ENCODE measurements around the gene HOXA9. TPM values are rescaled to one million over a fixed set of nuclear protein-coding genes. Genes with fewer than 3 reads are reported as not detected.

The HOXA9 gene
- total RNA-seq, 1 donor from 2014 or later, result not detected

DNA sequence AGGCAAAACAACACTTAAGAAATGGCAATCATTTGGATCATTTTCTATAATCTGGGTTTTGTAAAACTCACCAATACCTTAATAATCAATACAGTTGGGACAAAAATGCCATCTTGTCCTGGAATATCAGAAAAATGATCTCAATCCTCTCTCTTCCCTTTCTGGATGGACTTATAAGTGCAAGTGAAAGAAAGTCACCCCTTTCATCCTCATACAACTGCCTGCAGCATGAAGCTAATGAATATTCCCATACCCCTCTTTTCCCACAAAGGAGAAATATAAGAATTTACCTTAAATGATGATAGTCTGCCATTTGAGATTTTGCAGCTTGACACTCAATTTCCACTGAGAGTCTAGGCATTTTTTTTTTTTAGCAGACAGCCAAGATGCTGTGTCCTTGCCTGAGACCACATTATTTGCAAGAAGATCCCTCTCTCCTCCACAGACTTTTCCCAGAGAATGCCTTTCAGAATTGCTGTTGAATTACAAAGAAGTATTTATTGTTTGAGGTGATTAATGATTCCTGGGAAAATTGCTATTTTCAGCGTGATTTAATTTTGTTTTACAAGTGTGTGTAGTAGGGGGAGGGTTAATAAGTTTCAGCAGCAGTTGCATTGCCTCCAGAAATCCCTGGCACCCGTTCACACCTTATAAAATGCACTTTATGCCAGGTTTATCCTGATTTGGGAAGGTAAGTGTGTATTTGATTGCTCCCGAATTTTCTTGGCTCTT is 38.6 kb downstream of the HOXA9 start:
- peaks cover 80% of the 10 kb centered on the region for H4K20me1 ChIP-seq (ENCODE audit: low read depth)
- H3K4me1 Mint-ChIP-seq, result no peaks in the 10 kb centered on the region
- H3K79me2 ChIP-seq (ENCODE audit: low read depth), result no peaks in the 10 kb centered on the region
- peaks cover 100% of the 10 kb centered on the region for H3K27me3 ChIP-seq
- no peak overlapping the region for H3K4me3 ChIP-seq
- no peaks in the 10 kb centered on the region for H3F3A ChIP-seq (ENCODE audit: low read depth)
- H3K27ac Mint-ChIP-seq, result no peak overlapping the region
- DNase-seq (ENCODE audit: low spot score), result no peak
- TF ChIP-seq EZH2 (IDR thresholded peaks at IDR 0.05), result no peak
- no peak overlapping the region for H2AFZ ChIP-seq (replicated peaks)
- peaks cover 14% of the 10 kb centered on the region for H3K9me3 Mint-ChIP-seq
- H3K4me1 ChIP-seq, result no peaks in the 10 kb centered on the region
- no peaks in the 10 kb centered on the region for H3K36me3 ChIP-seq
- H3K4me3 Mint-ChIP-seq, result no peak overlapping the region
- no peak overlapping the region for H3K9ac ChIP-seq
- H3K4me2 ChIP-seq, result no peak overlapping the region
- H3K9me3 ChIP-seq (ENCODE audit: low read depth), result no peaks in the 10 kb centered on the region
- H3K36me3 Mint-ChIP-seq, result no peaks in the 10 kb centered on the region
- no peak overlapping the region for H3K27ac ChIP-seq
- H3K27me3 Mint-ChIP-seq (ENCODE audit: insufficient read depth, low read depth), result peaks cover 91% of the 10 kb centered on the region

DNA sequence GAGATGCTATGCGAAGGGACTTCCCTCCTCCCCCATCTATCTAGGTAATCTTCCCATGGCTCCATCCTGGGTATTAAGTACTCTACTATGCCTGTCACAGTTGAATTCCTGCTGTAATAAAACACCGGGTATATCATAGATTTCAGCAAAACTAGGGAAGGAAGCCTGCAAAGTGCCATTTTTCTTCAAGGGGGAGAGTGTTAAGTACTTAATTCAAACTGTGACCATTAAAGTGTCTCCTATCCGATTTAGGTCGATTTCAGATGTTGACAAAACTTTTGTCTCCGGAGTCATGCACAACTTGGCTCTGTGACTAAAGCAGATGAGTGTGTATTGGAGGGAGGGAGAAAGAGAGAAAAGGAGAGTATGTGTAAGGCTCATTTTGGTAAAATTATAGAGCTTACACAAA is 39.3 kb downstream of the HOXA9 start:
- Histone ChIP-seq H3K27ac (no peak overlapping the region), H3K4me1 (no peaks in the 10 kb centered on the region), H3K36me3 (no peaks in the 10 kb centered on the region), H3K4me3 (no peak overlapping the region), H3K4me2 (no peak overlapping the region), H2AFZ (replicated peaks) (no peak overlapping the region), H3K27me3 (peaks cover 100% of the 10 kb centered on the region), H4K20me1 (ENCODE audit: low read depth) (peaks cover 82% of the 10 kb centered on the region), H3K9me3 (ENCODE audit: low read depth) (no peaks in the 10 kb centered on the region), H3K79me2 (ENCODE audit: low read depth) (no peaks in the 10 kb centered on the region), H3F3A (ENCODE audit: low read depth) (no peaks in the 10 kb centered on the region), H3K9ac (no peak overlapping the region)
- Mint-ChIP-seq H3K27ac (no peak overlapping the region), H3K9me3 (peaks cover 15% of the 10 kb centered on the region), H3K4me1 (no peaks in the 10 kb centered on the region), H3K27me3 (ENCODE audit: insufficient read depth, low read depth) (peaks cover 92% of the 10 kb centered on the region), H3K4me3 (no peak overlapping the region), H3K36me3 (no peaks in the 10 kb centered on the region)
- DNase-seq (ENCODE audit: low spot score), result no peak
- TF ChIP-seq EZH2 (IDR thresholded peaks at IDR 0.05) (no peak), EZH2phosphoT487 (IDR thresholded peaks at IDR 0.05) (no peak)
- TF ChIP-seq, protein P1, sequence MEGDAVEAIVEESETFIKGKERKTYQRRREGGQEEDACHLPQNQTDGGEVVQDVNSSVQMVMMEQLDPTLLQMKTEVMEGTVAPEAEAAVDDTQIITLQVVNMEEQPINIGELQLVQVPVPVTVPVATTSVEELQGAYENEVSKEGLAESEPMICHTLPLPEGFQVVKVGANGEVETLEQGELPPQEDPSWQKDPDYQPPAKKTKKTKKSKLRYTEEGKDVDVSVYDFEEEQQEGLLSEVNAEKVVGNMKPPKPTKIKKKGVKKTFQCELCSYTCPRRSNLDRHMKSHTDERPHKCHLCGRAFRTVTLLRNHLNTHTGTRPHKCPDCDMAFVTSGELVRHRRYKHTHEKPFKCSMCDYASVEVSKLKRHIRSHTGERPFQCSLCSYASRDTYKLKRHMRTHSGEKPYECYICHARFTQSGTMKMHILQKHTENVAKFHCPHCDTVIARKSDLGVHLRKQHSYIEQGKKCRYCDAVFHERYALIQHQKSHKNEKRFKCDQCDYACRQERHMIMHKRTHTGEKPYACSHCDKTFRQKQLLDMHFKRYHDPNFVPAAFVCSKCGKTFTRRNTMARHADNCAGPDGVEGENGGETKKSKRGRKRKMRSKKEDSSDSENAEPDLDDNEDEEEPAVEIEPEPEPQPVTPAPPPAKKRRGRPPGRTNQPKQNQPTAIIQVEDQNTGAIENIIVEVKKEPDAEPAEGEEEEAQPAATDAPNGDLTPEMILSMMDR (IDR thresholded peaks at IDR 0.05), result no peak

DNA sequence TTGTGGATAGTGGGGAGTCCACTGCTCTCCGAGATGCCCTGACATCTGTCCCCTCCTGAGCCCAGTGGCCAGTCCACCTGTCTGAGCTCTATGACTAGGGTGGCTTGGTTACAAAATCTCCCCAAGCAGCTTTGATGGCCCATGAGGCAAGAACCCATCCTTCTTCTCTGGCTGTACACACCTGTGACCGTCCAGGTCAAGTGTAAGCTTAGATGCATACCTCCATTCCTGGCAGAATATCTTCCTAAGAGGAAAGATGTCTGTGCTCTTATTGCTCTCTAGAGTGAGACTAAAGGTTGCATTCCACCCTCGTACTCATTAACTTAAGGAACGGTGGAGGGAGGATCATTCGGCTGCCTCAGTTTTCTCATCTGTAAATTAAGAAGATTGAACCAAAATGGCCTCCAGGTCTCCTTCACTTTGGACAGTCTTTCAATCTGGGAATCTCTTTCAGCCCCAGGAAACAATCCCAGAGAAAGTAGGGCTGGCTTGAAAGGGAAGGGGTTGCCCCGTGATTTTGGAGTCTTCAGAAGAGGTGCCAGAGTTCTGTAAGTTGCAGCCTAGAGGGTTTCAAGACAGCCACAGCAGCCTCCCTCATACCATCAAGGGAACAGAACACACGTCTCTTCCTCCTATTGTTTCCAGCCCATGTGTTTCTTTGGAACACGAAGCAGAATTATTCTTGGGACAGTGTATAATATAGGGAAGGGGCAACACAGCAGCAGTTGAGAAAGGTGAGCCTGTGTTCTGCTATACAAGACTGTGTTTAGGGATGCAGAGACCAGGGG is 40.2 kb downstream of the HOXA9 start:
- H3K4me2 ChIP-seq, result no peak overlapping the region
- peaks cover 97% of the 10 kb centered on the region for H3K27me3 Mint-ChIP-seq (ENCODE audit: insufficient read depth, low read depth)

DNA sequence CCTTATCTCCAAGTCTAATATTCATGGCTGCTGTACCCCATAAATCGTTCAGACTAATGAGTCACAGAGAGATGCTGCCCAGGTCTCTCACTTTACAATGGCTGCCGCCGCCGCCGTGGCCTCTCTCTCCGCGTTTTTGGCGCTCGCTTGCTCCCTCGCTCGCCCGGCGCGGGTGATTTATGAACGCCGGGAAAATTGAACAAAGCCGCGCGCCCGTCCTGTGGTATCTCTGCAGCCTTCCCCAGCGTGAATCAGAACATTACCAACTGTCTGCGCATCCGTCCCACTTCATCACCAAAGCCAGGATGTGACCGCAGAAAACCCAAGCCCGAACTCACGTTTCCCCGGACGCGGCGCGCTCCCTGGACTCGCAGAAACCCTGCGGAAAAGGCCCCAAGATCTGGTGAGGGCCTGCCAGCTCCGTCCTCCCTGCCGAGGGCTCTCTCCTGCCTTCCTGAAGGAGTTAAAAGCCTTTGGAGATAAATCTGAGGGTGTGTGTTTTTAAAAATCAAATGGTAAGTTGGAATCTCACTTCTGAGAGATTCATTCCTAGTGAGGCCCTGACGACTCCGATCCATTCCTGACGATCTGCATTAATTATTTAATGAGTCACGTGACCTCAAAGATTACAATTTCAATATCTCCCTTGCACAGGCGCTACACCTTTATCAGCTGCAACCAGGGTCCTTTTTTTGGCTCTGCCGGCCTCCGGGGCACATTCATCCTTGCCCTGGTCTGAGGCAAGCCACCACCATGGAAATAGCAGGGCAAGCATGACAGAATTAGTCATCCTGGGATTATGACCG is 41.0 kb downstream of the HOXA9 start:
- no peaks in the 10 kb centered on the region for H3K36me3 ChIP-seq
- DNase-seq (ENCODE audit: low spot score), result no peak
- Mint-ChIP-seq H3K4me1 (no peaks in the 10 kb centered on the region), H3K4me3 (no peak overlapping the region), H3K27ac (no peak overlapping the region), H3K9me3 (peaks cover 15% of the 10 kb centered on the region), H3K36me3 (no peaks in the 10 kb centered on the region), H3K27me3 (ENCODE audit: insufficient read depth, low read depth) (peaks cover 98% of the 10 kb centered on the region)
- no peaks in the 10 kb centered on the region for H3F3A ChIP-seq (ENCODE audit: low read depth)
- H3K79me2 ChIP-seq (ENCODE audit: low read depth), result no peaks in the 10 kb centered on the region
- H4K20me1 ChIP-seq (ENCODE audit: low read depth), result peaks cover 91% of the 10 kb centered on the region
- no peak overlapping the region for H2AFZ ChIP-seq (replicated peaks)
- H3K4me3 ChIP-seq, result no peak overlapping the region
- H3K9me3 ChIP-seq (ENCODE audit: low read depth), result no peaks in the 10 kb centered on the region
- peaks cover 100% of the 10 kb centered on the region for H3K27me3 ChIP-seq
- H3K9ac ChIP-seq, result no peak overlapping the region
- no peaks in the 10 kb centered on the region for H3K4me1 ChIP-seq
- TF ChIP-seq EZH2phosphoT487 (IDR thresholded peaks at IDR 0.05), result peak; percentile 97
- TF ChIP-seq, protein P1 (IDR thresholded peaks at IDR 0.05), result no peak
- peak; percentile 96 for TF ChIP-seq EZH2 (IDR thresholded peaks at IDR 0.05)
- H3K4me2 ChIP-seq, result no peak overlapping the region
- no peak overlapping the region for H3K27ac ChIP-seq

More for the DNA sequence above, 40.2 kb downstream of the HOXA9 start:
- no peaks in the 10 kb centered on the region for H3K4me1 ChIP-seq
- H3K27me3 ChIP-seq, result peaks cover 100% of the 10 kb centered on the region
- TF ChIP-seq EZH2phosphoT487 (IDR thresholded peaks at IDR 0.05), result no peak
- no peak for TF ChIP-seq EZH2 (IDR thresholded peaks at IDR 0.05)
- H3K9me3 ChIP-seq (ENCODE audit: low read depth), result no peaks in the 10 kb centered on the region
- Mint-ChIP-seq H3K36me3 (no peaks in the 10 kb centered on the region), H3K4me1 (no peaks in the 10 kb centered on the region), H3K27ac (no peak overlapping the region), H3K4me3 (no peak overlapping the region), H3K9me3 (peaks cover 15% of the 10 kb centered on the region)
- H3K36me3 ChIP-seq, result no peaks in the 10 kb centered on the region
- H3K79me2 ChIP-seq (ENCODE audit: low read depth), result no peaks in the 10 kb centered on the region
- no peak overlapping the region for H2AFZ ChIP-seq (replicated peaks)
- H3K9ac ChIP-seq, result no peak overlapping the region
- H4K20me1 ChIP-seq (ENCODE audit: low read depth), result peaks cover 90% of the 10 kb centered on the region
- H3K4me3 ChIP-seq, result no peak overlapping the region
- DNase-seq (ENCODE audit: low spot score), result no peak
- no peak overlapping the region for H3K27ac ChIP-seq
- H3F3A ChIP-seq (ENCODE audit: low read depth), result no peaks in the 10 kb centered on the region
